H9 (cell line): ENCODE data around the gene SORCS2. TPM values are rescaled to one million over a fixed set of nuclear protein-coding genes. Genes with fewer than 3 reads are reported as not detected.

Experiments
- DNase-seq: peaks from one replicate; pipeline ENCODE4 v3.0.0-alpha.2; 2017
- H2AFZ ChIP-seq: one replicate; pipeline ENCODE4 v1.6.1; 2013; ENCODE audit warnings: mild to moderate bottlenecking, low read length, control low read depth, moderate library complexity
- H2AK5ac ChIP-seq: 2 replicates; pipeline ENCODE4 v1.6.1; 2013; ENCODE audit warnings: low read length, control low read depth, mixed read lengths; ENCODE audit not compliant: insufficient read length
- H2BK120ac ChIP-seq: one replicate; pipeline ENCODE4 v1.6.1; 2013; ENCODE audit warnings: low read depth, mild to moderate bottlenecking, low read length, control low read depth, inconsistent platforms; ENCODE audit not compliant: poor library complexity, severe bottlenecking
- H2BK12ac ChIP-seq: 2 replicates; pipeline ENCODE4 v1.6.1; 2013; ENCODE audit warnings: low read length, control low read depth, mixed read lengths, low read depth; ENCODE audit not compliant: insufficient read length
- H2BK15ac ChIP-seq: 2 replicates; pipeline ENCODE4 v1.6.1; 2013; ENCODE audit warnings: low read depth, low read length, control low read depth
- H2BK20ac ChIP-seq: one replicate; pipeline ENCODE4 v1.6.1; 2013; ENCODE audit warnings: low read depth, mild to moderate bottlenecking, low read length, control low read depth, inconsistent platforms; ENCODE audit not compliant: poor library complexity, severe bottlenecking
- H2BK5ac ChIP-seq: 2 replicates; pipeline ENCODE4 v1.6.1; 2013; ENCODE audit warnings: low read length, control low read depth, mixed read lengths; ENCODE audit not compliant: insufficient read length
- H3K14ac ChIP-seq: 2 replicates; pipeline ENCODE4 v1.6.1; 2013; ENCODE audit warnings: low read length, control low read depth; ENCODE audit not compliant: insufficient read depth
- H3K18ac ChIP-seq: 2 replicates; pipeline ENCODE4 v1.6.1; 2013; ENCODE audit warnings: low read depth, mild to moderate bottlenecking, mixed read lengths, low read length, control low read depth; ENCODE audit not compliant: insufficient read length
- H3K23ac ChIP-seq: 2 replicates; pipeline ENCODE4 v1.6.1; 2013; ENCODE audit warnings: low read length, control low read depth, mixed read lengths, low read depth; ENCODE audit not compliant: insufficient read length
- H3K23me2 ChIP-seq: 2 replicates; pipeline ENCODE4 v1.6.1; 2013; ENCODE audit warnings: low read depth, mild to moderate bottlenecking, mixed read lengths, low read length, control low read depth; ENCODE audit not compliant: insufficient read length, poor library complexity, severe bottlenecking
- H3K27ac ChIP-seq: 2 replicates; pipeline ENCODE4 v1.5.1; 2013; ENCODE audit warnings: low read length, control low read depth, mixed read lengths, low read depth; ENCODE audit not compliant: insufficient read length
- H3K27me3 ChIP-seq: 2 replicates; pipeline ENCODE4 v1.6.1; 2013; ENCODE audit warnings: low read length, control low read depth, inconsistent platforms; ENCODE audit not compliant: insufficient read depth
- H3K4ac ChIP-seq: 2 replicates; pipeline ENCODE4 v1.6.1; 2013; ENCODE audit warnings: low read depth, mild to moderate bottlenecking, control low read depth, inconsistent platforms, low read length, moderate library complexity
- H3K4me1 ChIP-seq: 2 replicates; pipeline ENCODE4 v1.6.1; 2013; ENCODE audit warnings: low read length, control low read depth, inconsistent platforms; ENCODE audit not compliant: insufficient read depth
- H3K4me2 ChIP-seq: 2 replicates; pipeline ENCODE4 v1.6.1; 2013; ENCODE audit warnings: low read length, control low read depth, mixed read lengths; ENCODE audit not compliant: insufficient read length, insufficient read depth
- H3K56ac ChIP-seq: 2 replicates; pipeline ENCODE4 v1.6.1; 2013; ENCODE audit warnings: low read depth, mild to moderate bottlenecking, mixed read lengths, low read length, control low read depth; ENCODE audit not compliant: insufficient read length
- H3K79me1 ChIP-seq: 2 replicates; pipeline ENCODE4 v1.6.1; 2013; ENCODE audit warnings: low read depth, mild to moderate bottlenecking, moderate library complexity, low read length, control low read depth, inconsistent platforms; ENCODE audit not compliant: insufficient read depth, poor library complexity, severe bottlenecking
- H3K79me2 ChIP-seq: 2 replicates; pipeline ENCODE4 v1.6.1; 2013; ENCODE audit warnings: low read length, control low read depth, inconsistent platforms; ENCODE audit not compliant: insufficient read depth
- H3K9ac ChIP-seq: 2 replicates; pipeline ENCODE4 v1.6.1; 2013; ENCODE audit warnings: low read length, control low read depth, mixed read lengths; ENCODE audit not compliant: insufficient read length; ENCODE audit errors: extremely low read depth
- H3K9me3 ChIP-seq: one replicate; pipeline ENCODE4 v1.6.1; 2013; ENCODE audit warnings: low read depth, low read length, inconsistent platforms; ENCODE audit not compliant: control insufficient read depth
- H3T11ph ChIP-seq: one replicate; pipeline ENCODE4 v1.6.1; 2013; ENCODE audit warnings: mild to moderate bottlenecking, low read length, control low read depth, inconsistent platforms
- H4K20me1 ChIP-seq: one replicate; pipeline ENCODE4 v1.6.1; 2013; ENCODE audit not compliant: control insufficient read depth, insufficient read length, insufficient read depth
- H4K5ac ChIP-seq: 2 replicates; pipeline ENCODE4 v1.6.1; 2013; ENCODE audit warnings: low read depth, mild to moderate bottlenecking, mixed read lengths, low read length, control low read depth; ENCODE audit not compliant: insufficient read length
- H4K8ac ChIP-seq: replicated peaks from 2 replicates; pipeline ENCODE4 v1.6.1; 2013; ENCODE audit warnings: low read length, control low read depth, mixed read lengths, low read depth; ENCODE audit not compliant: insufficient read length
- H4K91ac ChIP-seq: 2 replicates; pipeline ENCODE4 v1.6.1; 2013; ENCODE audit warnings: low read depth, mild to moderate bottlenecking, moderate library complexity, mixed read lengths, low read length, control low read depth; ENCODE audit not compliant: insufficient read length
- H3K27ac Mint-ChIP-seq, 3 experiments: 2 replicates in 2 of 3; 3 replicates in 1 of 3; pipeline ENCODE4 v1.8.0; 2020 to 2021; ENCODE audit warnings: mixed read lengths in 3 of 3, mild to moderate bottlenecking in 1 of 3, moderate library complexity in 1 of 3
- H3K27me3 Mint-ChIP-seq: 2 replicates; pipeline ENCODE4 v1.8.0; 2021; ENCODE audit warnings: low read depth, mild to moderate bottlenecking, moderate library complexity, mixed read lengths
- H3K36me3 Mint-ChIP-seq, 3 experiments: 2 replicates in 2 of 3; 3 replicates in 1 of 3; pipeline ENCODE4 v1.8.0; 2020 to 2021; ENCODE audit warnings: low read depth in 3 of 3, mixed read lengths in 3 of 3; ENCODE audit not compliant: insufficient read depth in 1 of 3
- H3K4me1 Mint-ChIP-seq, 2 experiments: 2 replicates each; pipeline ENCODE4 v1.8.0; 2020; ENCODE audit warnings: mixed read lengths in 2 of 2
- H3K4me3 Mint-ChIP-seq, 2 experiments: 2 replicates in 1 of 2; 3 replicates in 1 of 2; pipeline ENCODE4 v1.8.0; 2020 to 2021; ENCODE audit warnings: mild to moderate bottlenecking in 2 of 2, mixed read lengths in 2 of 2, moderate library complexity in 1 of 2
- H3K9me3 Mint-ChIP-seq, 2 experiments: 2 replicates in 1 of 2; 3 replicates in 1 of 2; pipeline ENCODE4 v1.8.0; 2020; ENCODE audit warnings: mild to moderate bottlenecking in 2 of 2, mixed read lengths in 2 of 2, moderate library complexity in 1 of 2
- CTCF ChIP-seq: fragments of 200-600 bp; sonication (generic); conservative IDR thresholded peaks from 3 replicates; pipeline ENCODE4 v1.8.0; 2021; ENCODE audit warnings: antibody characterized with exemption, mild to moderate bottlenecking
- WGBS: extraction: QIAGEN DNeasy Blood & Tissue Kit; methylation state at CpG from one replicate; pipeline ENCODE4 v1.1.7; 2013; ENCODE audit warnings: missing lambda C conversion rate, low lambda C conversion rate, mixed read lengths; ENCODE audit not compliant: insufficient read length; ENCODE audit errors: extremely low coverage; 5-methylcytosine and 5-hydroxymethylcytosine counted together
- total RNA-seq: library from RNA; stranded (reverse); gene quantifications from 2 replicates; pipeline ENCODE4 v1.2.1, GENCODE V29; 2021

Gene SORCS2
- total RNA-seq, 1 experiment from 2014 or later, result 0.57 TPM

- H3K4me3 Mint-ChIP-seq, result peak overlapping the region in 1 of 2 experiments; percentile 33; a peak in 1 of 5 replicates
- no peak overlapping the region for H3K27ac Mint-ChIP-seq
- H2BK20ac ChIP-seq, result no peak overlapping the region
- no peak overlapping the region for H2BK12ac ChIP-seq
- H3K56ac ChIP-seq, result no peak overlapping the region
- peaks cover 2% of the 10 kb centered on the region for H4K20me1 ChIP-seq
- H3K4me1 Mint-ChIP-seq, result peaks cover 19 to 22% of the 10 kb centered on the region in 2 experiments
- H3K9me3 Mint-ChIP-seq, result peaks cover 14 to 16% of the 10 kb centered on the region in 2 experiments; a peak in 4 of 5 replicates
- no peak overlapping the region for H3K27ac ChIP-seq
- no CpG with 5 or more reads among the region's 4 CpGs for WGBS
- no peak overlapping the region for H2BK15ac ChIP-seq
- H3K4me2 ChIP-seq, result no peak overlapping the region
- H3K14ac ChIP-seq, result no peak overlapping the region
- H2BK5ac ChIP-seq, result no peak overlapping the region
- H3K4me1 ChIP-seq, result peaks cover 1% of the 10 kb centered on the region; the same call in 1 of the 2 replicates
- peaks cover 2 to 6% (median 3%) of the 10 kb centered on the region in 3 experiments; a peak in 4 of 7 replicates for H3K36me3 Mint-ChIP-seq
- H3K9me3 ChIP-seq, result peaks cover 9% of the 10 kb centered on the region
- H3T11ph ChIP-seq, result no peak overlapping the region
- H3K27me3 Mint-ChIP-seq, result peaks cover 8% of the 10 kb centered on the region; the same call in 1 of the 2 replicates
- no peaks in the 10 kb centered on the region for H3K79me2 ChIP-seq
- no peak overlapping the region for H2AK5ac ChIP-seq
- DNase-seq, result no peak
- no peaks in the 10 kb centered on the region for H3K79me1 ChIP-seq
- H3K4ac ChIP-seq, result no peak overlapping the region
- no peaks in the 10 kb centered on the region for H3K27me3 ChIP-seq
- H3K23ac ChIP-seq, result no peak overlapping the region
- TF ChIP-seq CTCF, result no peak
- no peak overlapping the region for H3K18ac ChIP-seq
- no peak overlapping the region for H4K5ac ChIP-seq
- H4K91ac ChIP-seq, result no peak overlapping the region
- H4K8ac ChIP-seq, result no peak overlapping the region
- no peaks in the 10 kb centered on the region for H3K23me2 ChIP-seq
- no peak overlapping the region for H3K9ac ChIP-seq
- H2AFZ ChIP-seq, result no peak overlapping the region
- no peak overlapping the region for H2BK120ac ChIP-seq
Measured at GRCh38 chr4:7469023-7469422, 276.7 kb downstream of the SORCS2 start.
